K562 treated with DMSO at 1 percent for 4 hours (cell line): ENCODE measurements around the gene ZNF19. TPM values are rescaled to one million over a fixed set of nuclear protein-coding genes. Genes with fewer than 3 reads are reported as not detected.

Experiments used
- total RNA-seq: library from RNA; unstranded; fragments of 300-600 nt; gene quantifications from 2 replicates; pipeline ENCODE4 v1.2.3, GENCODE V29; 2022; ENCODE audit not compliant: insufficient read depth

ZNF19 gene
- total RNA-seq, result 0.58 TPM in 1 of 2 replicates, not detected in the other

DNA sequence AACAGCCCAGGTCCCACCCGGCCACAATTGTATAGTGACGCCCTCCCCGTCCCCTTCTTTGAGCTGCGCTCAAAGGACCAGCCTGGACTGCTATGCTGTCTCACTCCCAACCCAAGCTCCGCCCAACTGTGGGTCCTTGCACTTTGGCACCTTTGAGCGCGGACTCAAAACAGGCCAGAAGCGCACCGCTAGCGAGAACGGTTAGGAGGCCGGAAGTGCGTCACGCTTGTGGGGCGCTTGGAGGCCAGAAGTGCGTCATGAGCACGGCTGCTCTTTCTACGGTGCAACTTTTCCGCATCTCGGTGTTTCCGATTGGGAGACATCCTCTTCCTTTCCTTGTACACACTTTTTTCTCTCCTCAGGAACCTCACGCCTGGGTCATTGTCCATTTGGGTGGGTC is at the start of gene ZNF19:
TSS of gene ZNF19 (minus strand) at position 203 of the 400 bp plus-strand sequence. CDS start 7,210 bp downstream, outside the sequence.

GRCh38 chr16:71526111-71526631 is 37.0 kb upstream of the ZNF19 start, which contains the start of gene CHST4:
CHST4 (plus strand) TSS chr16:71526426; CDS start chr16:71536678, 10,252 bp downstream.

DNA sequence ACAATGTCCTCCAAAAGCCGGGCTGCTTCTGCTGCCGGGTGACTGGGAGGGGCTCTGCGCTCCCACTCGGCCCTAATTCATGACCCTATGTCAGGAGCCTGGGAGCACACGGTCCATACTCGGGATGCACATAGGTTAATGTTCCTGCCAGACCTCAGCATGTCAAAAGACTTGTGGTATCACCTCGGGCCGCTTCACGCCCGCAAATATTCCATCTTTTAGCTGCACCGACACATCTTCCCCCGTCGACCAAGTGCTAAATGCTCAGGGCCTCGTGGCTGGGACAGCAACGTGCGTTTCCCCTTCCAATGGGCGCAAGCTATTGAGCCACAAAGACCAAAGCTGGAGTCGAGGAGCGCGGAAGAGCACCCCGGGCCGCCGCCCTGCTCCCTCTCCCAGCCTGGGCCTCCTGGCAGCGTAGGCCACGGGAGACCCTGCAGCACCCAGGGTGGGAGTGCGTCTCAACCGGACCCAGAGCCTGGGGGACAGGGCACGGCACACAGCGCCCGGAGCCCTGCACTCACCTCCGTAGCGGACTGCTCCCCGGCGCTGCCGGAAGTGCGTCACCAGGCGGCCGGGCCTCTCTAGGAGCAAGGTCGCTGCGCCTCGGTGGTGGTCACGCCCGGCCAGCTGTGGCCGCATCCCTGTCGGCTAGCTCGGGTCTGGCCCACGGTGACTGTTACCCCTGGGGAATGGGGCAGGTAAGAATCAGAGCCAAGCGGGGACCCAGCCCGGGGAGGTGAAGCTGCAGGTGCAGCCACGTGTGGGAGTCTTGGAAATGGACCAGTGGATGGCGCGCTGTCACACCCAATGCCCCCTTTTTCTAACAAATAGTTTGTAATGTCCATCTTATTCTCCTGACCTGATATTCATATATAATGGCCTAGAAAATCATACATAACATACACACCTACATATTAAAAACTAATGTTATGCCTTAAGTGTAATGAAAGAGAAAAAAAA is 27.2 kb downstream of the ZNF19 start, which contains the start of gene ZNF23:
TSS of gene ZNF23 (minus strand) at position 562 of the 963 bp plus-strand sequence. CDS start 5,451 bp downstream, outside the sequence.

DNA sequence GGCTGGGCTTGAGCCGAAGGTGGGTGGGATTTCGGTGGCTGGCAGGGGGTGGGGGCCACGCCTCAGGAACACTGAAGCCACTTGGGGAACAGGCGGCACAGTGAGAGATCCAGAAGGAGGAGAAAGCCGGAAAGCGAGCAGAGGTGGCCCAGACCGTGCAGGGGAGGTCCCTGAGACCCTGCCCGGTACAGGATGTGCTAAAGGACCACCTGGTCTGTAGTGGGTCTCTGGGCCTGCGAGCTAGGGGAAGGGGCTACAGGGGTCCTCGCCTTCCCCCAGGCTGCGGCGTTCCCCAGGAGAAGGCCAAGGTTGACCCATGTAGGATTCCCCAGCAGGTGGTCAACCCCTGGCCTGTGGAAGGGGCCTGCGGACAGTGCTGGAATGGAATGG is 47.1 kb downstream of the ZNF19 start, which contains the start of gene TLE7:
TSS of gene TLE7 (minus strand) at position 4 of the 390 bp plus-strand sequence. CDS start 8,730 bp downstream, outside the sequence.

Other genes with a start within 250 kb of the ZNF19 start
- 15.8 and 17.7 TPM in 2 replicates for gene CMTR2, start 199.9 kb downstream of the ZNF19 start, total RNA-seq
- not detected in 2 replicates for gene CALB2, start 130.6 kb downstream of the ZNF19 start, total RNA-seq
- not detected in 2 replicates for gene TLE7, start 47.3 kb downstream of the ZNF19 start, total RNA-seq
- gene ZNF23, start 27.1 kb downstream of the ZNF19 start, total RNA-seq, result 6.5 and 8.7 TPM in 2 replicates
- gene CHST4, start 37.1 kb upstream of the ZNF19 start, total RNA-seq, result not detected in 2 replicates
- not detected in 2 replicates for gene TAT, start 87.8 kb upstream of the ZNF19 start, total RNA-seq
- gene MARVELD3, start 136.9 kb upstream of the ZNF19 start, total RNA-seq, result not detected in 2 replicates
- gene PHLPP2, start 235.4 kb upstream of the ZNF19 start, total RNA-seq, result 1.8 and 2.5 TPM in 2 replicates